ENCODE measurements around the gene TAOK1.

DNA sequence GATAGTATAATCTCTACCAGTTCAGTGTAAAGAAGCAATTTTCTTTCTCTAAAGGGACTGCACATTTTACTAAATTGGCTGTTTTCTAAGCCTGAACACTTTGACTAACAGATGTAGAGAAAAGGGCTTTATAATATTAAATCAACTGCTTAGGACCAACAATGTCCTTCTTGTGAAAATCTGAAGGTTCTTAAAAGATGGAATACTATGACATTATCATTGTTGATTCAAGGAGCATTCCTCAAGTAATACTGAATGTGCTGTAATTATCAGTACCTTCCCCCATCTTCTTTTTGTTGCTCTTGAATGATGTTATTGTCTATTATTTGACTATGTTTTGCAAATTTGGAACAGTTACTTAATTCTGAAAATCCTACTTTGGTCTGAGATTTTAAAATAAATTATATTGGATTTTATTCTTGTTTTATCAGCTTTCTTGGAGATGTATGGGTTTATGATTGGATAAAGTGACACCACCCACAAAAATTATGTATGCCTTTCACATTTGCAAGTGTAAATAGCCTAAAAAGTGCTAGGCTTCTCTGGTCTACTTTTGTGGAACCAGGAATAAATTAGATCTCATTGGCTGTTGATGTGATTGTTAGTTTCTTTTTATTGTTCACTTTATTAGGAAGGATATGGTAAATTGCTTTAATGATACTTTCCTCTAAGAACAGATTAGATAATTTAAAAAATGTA, 53.0 kb downstream of the TAOK1 start:
- TF ChIP-seq POLR2AphosphoS5 (IDR thresholded peaks at IDR 0.05; ENCODE audit: low read depth, low read length), result no peak
- TF ChIP-seq, protein P1, sequence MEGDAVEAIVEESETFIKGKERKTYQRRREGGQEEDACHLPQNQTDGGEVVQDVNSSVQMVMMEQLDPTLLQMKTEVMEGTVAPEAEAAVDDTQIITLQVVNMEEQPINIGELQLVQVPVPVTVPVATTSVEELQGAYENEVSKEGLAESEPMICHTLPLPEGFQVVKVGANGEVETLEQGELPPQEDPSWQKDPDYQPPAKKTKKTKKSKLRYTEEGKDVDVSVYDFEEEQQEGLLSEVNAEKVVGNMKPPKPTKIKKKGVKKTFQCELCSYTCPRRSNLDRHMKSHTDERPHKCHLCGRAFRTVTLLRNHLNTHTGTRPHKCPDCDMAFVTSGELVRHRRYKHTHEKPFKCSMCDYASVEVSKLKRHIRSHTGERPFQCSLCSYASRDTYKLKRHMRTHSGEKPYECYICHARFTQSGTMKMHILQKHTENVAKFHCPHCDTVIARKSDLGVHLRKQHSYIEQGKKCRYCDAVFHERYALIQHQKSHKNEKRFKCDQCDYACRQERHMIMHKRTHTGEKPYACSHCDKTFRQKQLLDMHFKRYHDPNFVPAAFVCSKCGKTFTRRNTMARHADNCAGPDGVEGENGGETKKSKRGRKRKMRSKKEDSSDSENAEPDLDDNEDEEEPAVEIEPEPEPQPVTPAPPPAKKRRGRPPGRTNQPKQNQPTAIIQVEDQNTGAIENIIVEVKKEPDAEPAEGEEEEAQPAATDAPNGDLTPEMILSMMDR (IDR thresholded peaks at IDR 0.05 in 2 of 3, conservative IDR thresholded peaks at IDR 0.05 in 1 of 3; ENCODE audit: borderline replicate concordance in 1 of 3, insufficient read depth in 1 of 3, low read depth in 2 of 3, low read length in 2 of 3), result no peak
- no peak for TF ChIP-seq EZH2 (IDR thresholded peaks at IDR 0.05)
- no peak for TF ChIP-seq POLR2A (IDR thresholded peaks at IDR 0.05; ENCODE audit: borderline replicate concordance, extremely low read depth, insufficient read depth, insufficient read length)
- no peak for TF ChIP-seq FOSL1 (IDR thresholded peaks at IDR 0.05; ENCODE audit: low read depth)
- TF ChIP-seq, protein P2, sequence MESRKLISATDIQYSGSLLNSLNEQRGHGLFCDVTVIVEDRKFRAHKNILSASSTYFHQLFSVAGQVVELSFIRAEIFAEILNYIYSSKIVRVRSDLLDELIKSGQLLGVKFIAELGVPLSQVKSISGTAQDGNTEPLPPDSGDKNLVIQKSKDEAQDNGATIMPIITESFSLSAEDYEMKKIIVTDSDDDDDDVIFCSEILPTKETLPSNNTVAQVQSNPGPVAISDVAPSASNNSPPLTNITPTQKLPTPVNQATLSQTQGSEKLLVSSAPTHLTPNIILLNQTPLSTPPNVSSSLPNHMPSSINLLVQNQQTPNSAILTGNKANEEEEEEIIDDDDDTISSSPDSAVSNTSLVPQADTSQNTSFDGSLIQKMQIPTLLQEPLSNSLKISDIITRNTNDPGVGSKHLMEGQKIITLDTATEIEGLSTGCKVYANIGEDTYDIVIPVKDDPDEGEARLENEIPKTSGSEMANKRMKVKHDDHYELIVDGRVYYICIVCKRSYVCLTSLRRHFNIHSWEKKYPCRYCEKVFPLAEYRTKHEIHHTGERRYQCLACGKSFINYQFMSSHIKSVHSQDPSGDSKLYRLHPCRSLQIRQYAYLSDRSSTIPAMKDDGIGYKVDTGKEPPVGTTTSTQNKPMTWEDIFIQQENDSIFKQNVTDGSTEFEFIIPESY (IDR thresholded peaks at IDR 0.05; ENCODE audit: extremely low read depth, insufficient replicate concordance, low read length), result no peak

All from HCT116 (cell line).